Suprapubic skin (tissue), 4 donors: ENCODE data around the gene INTS11. TPM values are rescaled to one million over a fixed set of nuclear protein-coding genes. Genes with fewer than 3 reads are reported as not detected.

Source experiments
- DNase-seq, 2 donors: peaks; one replicate each; pipeline ENCODE4 v3.0.0-alpha.2; 2019; ENCODE audit warnings: low spot score in 2 of 2
- H3K27ac ChIP-seq: fragments of 200-600 bp; sonication (generic); one replicate; pipeline ENCODE4 v1.5.1; 2019
- H3K27me3 ChIP-seq: fragments of 200-600 bp; sonication (generic); one replicate; pipeline ENCODE4 v1.5.1; 2019
- H3K36me3 ChIP-seq: fragments of 200-600 bp; sonication (generic); one replicate; pipeline ENCODE4 v1.5.1; 2019
- H3K4me1 ChIP-seq: fragments of 200-600 bp; sonication (generic); one replicate; pipeline ENCODE4 v1.5.1; 2019
- H3K4me3 ChIP-seq: fragments of 200-600 bp; sonication (generic); one replicate; pipeline ENCODE4 v1.5.1; 2019; ENCODE audit warnings: mild to moderate bottlenecking
- H3K9me3 ChIP-seq: fragments of 200-600 bp; sonication (generic); one replicate; pipeline ENCODE4 v1.5.1; 2019
- CTCF ChIP-seq, 2 donors: fragments of 200-600 bp in 1 of 2; fragments of 450-650 bp in 1 of 2; sonication (generic) in 1 of 2; IDR thresholded peaks; one replicate each; pipeline ENCODE4 v1.5.1; 2016 to 2019; ENCODE audit warnings: antibody characterized with exemption in 2 of 2, mild to moderate bottlenecking in 1 of 2, moderate library complexity in 1 of 2
- EP300 ChIP-seq: sonication (generic); formaldehyde crosslinking; IDR thresholded peaks from one replicate; pipeline ENCODE4 v1.6.1; 2017; ENCODE audit warnings: antibody characterized with exemption
- POLR2A ChIP-seq, 2 donors: fragments of 450-650 bp; IDR thresholded peaks; one replicate each; pipeline ENCODE4 v1.6.1; 2017; ENCODE audit warnings: antibody characterized with exemption in 2 of 2, mild to moderate bottlenecking in 2 of 2, moderate library complexity in 2 of 2
- POLR2AphosphoS5 ChIP-seq, 3 donors: sonication (generic); formaldehyde crosslinking; IDR thresholded peaks; one replicate each; pipeline ENCODE4 v1.6.1; 2017; ENCODE audit warnings: antibody characterized with exemption in 3 of 3
- WGBS: methylation state at CpG from one replicate; pipeline ENCODE4 v1.1.5; 2018; 5-methylcytosine and 5-hydroxymethylcytosine counted together
- total RNA-seq, 4 donors: library from RNA; depleted of rRNA; stranded (reverse); fragments of >200 nt; gene quantifications; one replicate each; pipeline ENCODE4 v1.1.0, GENCODE V29; 2016

The INTS11 gene
- total RNA-seq: 100 to 1,000 TPM; 105 to 242 (median 151) TPM

DNA sequence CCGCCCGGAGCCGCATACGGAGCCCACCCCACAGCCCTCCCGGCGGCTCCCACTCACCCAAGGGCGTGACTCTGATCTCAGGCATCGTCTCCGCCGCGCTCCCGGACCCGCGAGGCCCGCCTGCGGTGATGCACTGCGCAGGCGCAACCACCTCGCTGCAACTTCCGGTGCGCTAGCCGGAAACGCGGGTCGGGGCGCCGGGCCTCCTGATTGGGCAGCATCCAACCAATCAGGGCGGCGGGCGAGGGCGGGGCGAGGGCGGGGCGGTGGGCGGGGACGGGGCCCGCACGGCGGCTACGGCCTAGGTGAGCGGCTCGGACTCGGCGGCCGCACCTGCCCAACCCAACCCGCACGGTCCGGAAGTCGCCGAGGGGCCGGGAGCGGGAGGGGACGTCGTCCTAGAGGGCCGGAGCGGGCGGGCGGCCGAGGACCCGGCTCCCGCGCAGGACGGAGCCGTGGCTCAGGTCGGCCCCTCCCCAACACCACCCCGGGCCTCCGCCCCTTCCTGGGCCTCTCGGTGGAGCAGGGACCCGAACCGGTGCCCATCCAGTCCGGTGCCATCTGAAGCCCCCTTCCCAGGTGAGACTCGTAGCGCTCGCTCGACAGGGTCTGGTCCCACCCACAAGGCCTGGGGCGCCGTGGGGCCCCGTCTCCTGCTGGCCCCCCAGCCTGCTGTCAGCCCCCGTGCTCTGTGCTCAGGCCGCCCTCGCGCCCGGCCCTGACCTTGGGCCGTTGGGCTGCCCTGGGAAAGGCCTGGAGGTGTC is at the start of gene INTS11, which contains the start of gene CPTP:
INTS11 (minus strand) TSS at position 137 of the 764 bp plus-strand sequence; CDS start at position 85, 52 bp downstream.
CPTP (plus strand) TSS at position 279 of the 764 bp plus-strand sequence. CDS start 2,109 bp downstream, outside the sequence.
- H3K4me1 ChIP-seq: peaks cover 54% of the 10 kb centered on the region
- DNase-seq: peak; percentile 97 to 98
- WGBS: 1% methylated on average over 15 of the region's 84 CpGs
- H3K27ac ChIP-seq: peak within 1 kb of the TSS; percentile 89
- no peaks in the 10 kb centered on the region for H3K27me3 ChIP-seq
- H3K9me3 ChIP-seq: no peaks in the 10 kb centered on the region
- H3K4me3 ChIP-seq: peak within 1 kb of the TSS; percentile 90
- H3K36me3 ChIP-seq: peaks cover 33% of the 10 kb centered on the region
- TF ChIP-seq POLR2AphosphoS5 (IDR thresholded peaks at IDR 0.05) (peak; percentile 23 to 75 (median 54)), EP300 (no peak), POLR2A (IDR thresholded peaks at IDR 0.05) (peak in 1 of 2 donors; percentile 15)

- peak in 1 of 2 donors; percentile 77 for DNase-seq
- TF ChIP-seq CTCF (IDR thresholded peaks at IDR 0.05) (no peak), POLR2AphosphoS5 (IDR thresholded peaks at IDR 0.05) (no peak), EP300 (no peak), POLR2A (IDR thresholded peaks at IDR 0.05) (no peak)
- Histone ChIP-seq H3K9me3 (no peaks in the 10 kb centered on the region), H3K4me3 (peak overlapping the region; percentile 99), H3K27ac (peak overlapping the region; percentile 90), H3K27me3 (no peaks in the 10 kb centered on the region), H3K4me1 (peaks cover 46% of the 10 kb centered on the region), H3K36me3 (peaks cover 7% of the 10 kb centered on the region)
- 48% methylated on average over 46 of the region's 52 CpGs for WGBS
These were observed 49.5 kb upstream of the INTS11 start for GRCh38 chr1:1373815-1374588.

- Histone ChIP-seq H3K4me3 (peak overlapping the region; percentile 99), H3K27me3 (no peaks in the 10 kb centered on the region), H3K4me1 (peaks cover 46% of the 10 kb centered on the region), H3K9me3 (no peaks in the 10 kb centered on the region), H3K27ac (no peak overlapping the region), H3K36me3 (peaks cover 7% of the 10 kb centered on the region)
- WGBS: 89% methylated on average over 18 of the region's 26 CpGs
- no peak for DNase-seq
- TF ChIP-seq EP300: no peak
- no peak for TF ChIP-seq POLR2A (IDR thresholded peaks at IDR 0.05)
- TF ChIP-seq POLR2AphosphoS5 (IDR thresholded peaks at IDR 0.05): no peak
- TF ChIP-seq CTCF (IDR thresholded peaks at IDR 0.05): no peak
These were observed 48.8 kb upstream of the INTS11 start for GRCh38 chr1:1373051-1373814.

- Histone ChIP-seq H3K4me3 (no peak overlapping the region), H3K4me1 (peaks cover 46% of the 10 kb centered on the region), H3K9me3 (no peaks in the 10 kb centered on the region), H3K27ac (no peak overlapping the region), H3K27me3 (no peaks in the 10 kb centered on the region), H3K36me3 (peaks cover 7% of the 10 kb centered on the region)
- DNase-seq: peak in 1 of 2 donors; percentile 83
- TF ChIP-seq POLR2A (IDR thresholded peaks at IDR 0.05) (no peak), CTCF (IDR thresholded peaks at IDR 0.05) (peak; percentile 91 to 98)
- WGBS: 42% methylated on average over 13 of the region's 26 CpGs
These were observed 47.6 kb upstream of the INTS11 start for GRCh38 chr1:1371746-1372711.
